RWPE2 (cell line): Measurements from ENCODE around the gene TMEM244.

Source experiments
- ATAC-seq: fragments of 200-7000 bp; cut with Tn5 transposase; 3 replicates; pipeline ENCODE4 v1.9.1; 2021; ENCODE audit warnings: low read depth
- DNase-seq: peaks from one replicate; pipeline ENCODE4 v3.0.0-alpha.2; 2020; ENCODE audit warnings: low spot score
- H3K27ac ChIP-seq: fragments of 450-650 bp; 2 replicates; pipeline ENCODE4 v1.5.1; 2017; ENCODE audit warnings: mild to moderate bottlenecking; ENCODE audit not compliant: poor library complexity, severe bottlenecking
- H3K27me3 ChIP-seq: fragments of 250-450 bp; sonication (Bioruptor Pico); 2 replicates; pipeline ENCODE4 v1.5.1; 2021; ENCODE audit warnings: mild to moderate bottlenecking, moderate library complexity; ENCODE audit not compliant: insufficient read depth, poor library complexity, severe bottlenecking
- H3K36me3 ChIP-seq: fragments of 250-450 bp; sonication (Bioruptor Pico); 2 replicates; pipeline ENCODE4 v1.5.1; 2020; ENCODE audit warnings: low read depth, mild to moderate bottlenecking, moderate library complexity
- H3K4me1 ChIP-seq: fragments of 250-450 bp; sonication (Bioruptor Pico); 2 replicates; pipeline ENCODE4 v1.5.1; 2021; ENCODE audit warnings: mild to moderate bottlenecking, moderate library complexity; ENCODE audit not compliant: insufficient read depth, poor library complexity, severe bottlenecking
- H3K4me3 ChIP-seq: fragments of 250-450 bp; sonication (Bioruptor Pico); 2 replicates; pipeline ENCODE4 v1.5.1; 2021; ENCODE audit warnings: mild to moderate bottlenecking, moderate library complexity; ENCODE audit not compliant: severe bottlenecking
- H3K9me3 ChIP-seq: fragments of 250-450 bp; sonication (Bioruptor Pico); 2 replicates; pipeline ENCODE4 v1.5.1; 2021; ENCODE audit warnings: mild to moderate bottlenecking, moderate library complexity; ENCODE audit not compliant: severe bottlenecking
- CTCF ChIP-seq: fragments of 450-650 bp; IDR thresholded peaks from one replicate; pipeline ENCODE4 v1.5.1; 2017; ENCODE audit warnings: mild to moderate bottlenecking, moderate library complexity; ENCODE audit not compliant: poor library complexity, severe bottlenecking

Gene TMEM244

GRCh38 chr6:129789974-129790373, 71.1 kb downstream of the TMEM244 start:
- H3K4me3 ChIP-seq = no peak overlapping the region
- DNase-seq (no peak), ATAC-seq (no peak)
- peaks cover 4% of the 10 kb centered on the region for H3K4me1 ChIP-seq
- H3K36me3 ChIP-seq = no peaks in the 10 kb centered on the region
- H3K27me3 ChIP-seq = no peaks in the 10 kb centered on the region
- H3K27ac ChIP-seq = no peak overlapping the region
- H3K9me3 ChIP-seq = no peaks in the 10 kb centered on the region
- no peak for TF ChIP-seq CTCF

- ATAC-seq (no peak), DNase-seq (no peak)
- no peaks in the 10 kb centered on the region for H3K9me3 ChIP-seq
- no peak overlapping the region for H3K27ac ChIP-seq
- H3K36me3 ChIP-seq = no peaks in the 10 kb centered on the region
- H3K4me3 ChIP-seq = no peak overlapping the region
- H3K27me3 ChIP-seq = no peaks in the 10 kb centered on the region
- H3K4me1 ChIP-seq = peaks cover 7% of the 10 kb centered on the region
- no peak for TF ChIP-seq CTCF
Measured at GRCh38 chr6:129787816-129788215, 73.3 kb downstream of the TMEM244 start.

GRCh38 chr6:129786548-129786947, 74.6 kb downstream of the TMEM244 start:
- TF ChIP-seq CTCF = no peak
- ATAC-seq = peak; percentile 58; the same call in 1 of the 3 replicates

GRCh38 chr6:129785756-129786135, 75.4 kb downstream of the TMEM244 start:
- no peaks in the 10 kb centered on the region for H3K36me3 ChIP-seq
- H3K4me1 ChIP-seq = peaks cover 7% of the 10 kb centered on the region
- ATAC-seq = no peak
- TF ChIP-seq CTCF = no peak
- no peaks in the 10 kb centered on the region for H3K9me3 ChIP-seq
- no peaks in the 10 kb centered on the region for H3K27me3 ChIP-seq
- no peak overlapping the region for H3K4me3 ChIP-seq
- H3K27ac ChIP-seq = no peak overlapping the region
- DNase-seq = no peak

More at GRCh38 chr6:129786548-129786947, 74.6 kb downstream of the TMEM244 start:
- H3K27ac ChIP-seq = no peak overlapping the region
- H3K9me3 ChIP-seq = no peaks in the 10 kb centered on the region
- DNase-seq = no peak
- H3K4me3 ChIP-seq = no peak overlapping the region
- no peaks in the 10 kb centered on the region for H3K27me3 ChIP-seq
- H3K36me3 ChIP-seq = no peaks in the 10 kb centered on the region
- H3K4me1 ChIP-seq = peaks cover 7% of the 10 kb centered on the region

GRCh38 chr6:129785047-129785755, 75.9 kb downstream of the TMEM244 start:
- ATAC-seq (peak; percentile 75), DNase-seq (no peak)
- TF ChIP-seq CTCF = no peak

More at GRCh38 chr6:129785047-129785755, 75.9 kb downstream of the TMEM244 start:
- Histone ChIP-seq H3K36me3 (no peaks in the 10 kb centered on the region), H3K27me3 (no peaks in the 10 kb centered on the region), H3K9me3 (peaks cover 1% of the 10 kb centered on the region), H3K4me1 (peaks cover 7% of the 10 kb centered on the region), H3K4me3 (no peak overlapping the region), H3K27ac (no peak overlapping the region)
